ENCODE results near the gene LRRC25. TPM values are rescaled to one million over a fixed set of nuclear protein-coding genes. Genes with fewer than 3 reads are reported as not detected.

LRRC25 gene
- total RNA-seq, 4 donors from 2014 or later = 8.3 to 32.0 (median 18.7) TPM

DNA sequence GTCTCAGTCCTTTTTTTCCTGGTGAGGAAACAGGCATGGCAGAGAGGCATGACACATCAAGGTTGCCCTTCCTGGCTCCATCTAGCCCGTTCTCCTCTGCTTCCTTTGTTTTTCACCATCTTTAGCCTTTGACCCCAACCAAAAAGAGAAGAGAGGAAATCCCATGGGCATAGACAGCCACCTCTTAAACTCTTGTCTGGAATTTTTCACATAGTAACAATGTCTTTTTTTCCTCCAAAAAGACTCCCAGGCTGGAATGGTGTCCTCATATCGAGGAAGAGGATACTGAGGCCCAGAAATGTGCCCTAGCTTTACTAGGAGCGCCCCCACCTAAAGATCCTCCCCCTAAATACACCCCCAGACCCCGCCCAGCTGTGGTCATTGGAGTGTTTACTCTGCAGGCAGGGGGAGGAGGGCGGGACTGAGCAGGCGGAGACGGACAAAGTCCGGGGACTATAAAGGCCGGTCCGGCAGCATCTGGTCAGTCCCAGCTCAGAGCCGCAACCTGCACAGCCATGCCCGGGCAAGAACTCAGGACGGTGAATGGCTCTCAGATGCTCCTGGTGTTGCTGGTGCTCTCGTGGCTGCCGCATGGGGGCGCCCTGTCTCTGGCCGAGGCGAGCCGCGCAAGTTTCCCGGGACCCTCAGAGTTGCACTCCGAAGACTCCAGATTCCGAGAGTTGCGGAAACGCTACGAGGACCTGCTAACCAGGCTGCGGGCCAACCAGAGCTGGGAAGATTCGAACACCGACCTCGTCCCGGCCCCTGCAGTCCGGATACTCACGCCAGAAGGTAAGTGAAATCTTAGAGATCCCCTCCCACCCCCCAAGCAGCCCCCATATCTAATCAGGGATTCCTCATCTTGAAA is 11.5 kb downstream of the LRRC25 start, which contains the start of gene GDF15:
Gene GDF15, plus strand, starts transcription at position 484 of the 868 bp plus-strand sequence. Its CDS starts 32 bp downstream, at position 516.
- TF ChIP-seq, protein P1, sequence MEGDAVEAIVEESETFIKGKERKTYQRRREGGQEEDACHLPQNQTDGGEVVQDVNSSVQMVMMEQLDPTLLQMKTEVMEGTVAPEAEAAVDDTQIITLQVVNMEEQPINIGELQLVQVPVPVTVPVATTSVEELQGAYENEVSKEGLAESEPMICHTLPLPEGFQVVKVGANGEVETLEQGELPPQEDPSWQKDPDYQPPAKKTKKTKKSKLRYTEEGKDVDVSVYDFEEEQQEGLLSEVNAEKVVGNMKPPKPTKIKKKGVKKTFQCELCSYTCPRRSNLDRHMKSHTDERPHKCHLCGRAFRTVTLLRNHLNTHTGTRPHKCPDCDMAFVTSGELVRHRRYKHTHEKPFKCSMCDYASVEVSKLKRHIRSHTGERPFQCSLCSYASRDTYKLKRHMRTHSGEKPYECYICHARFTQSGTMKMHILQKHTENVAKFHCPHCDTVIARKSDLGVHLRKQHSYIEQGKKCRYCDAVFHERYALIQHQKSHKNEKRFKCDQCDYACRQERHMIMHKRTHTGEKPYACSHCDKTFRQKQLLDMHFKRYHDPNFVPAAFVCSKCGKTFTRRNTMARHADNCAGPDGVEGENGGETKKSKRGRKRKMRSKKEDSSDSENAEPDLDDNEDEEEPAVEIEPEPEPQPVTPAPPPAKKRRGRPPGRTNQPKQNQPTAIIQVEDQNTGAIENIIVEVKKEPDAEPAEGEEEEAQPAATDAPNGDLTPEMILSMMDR (IDR thresholded peaks at IDR 0.05; ENCODE audit: low read depth) = no peak

DNA sequence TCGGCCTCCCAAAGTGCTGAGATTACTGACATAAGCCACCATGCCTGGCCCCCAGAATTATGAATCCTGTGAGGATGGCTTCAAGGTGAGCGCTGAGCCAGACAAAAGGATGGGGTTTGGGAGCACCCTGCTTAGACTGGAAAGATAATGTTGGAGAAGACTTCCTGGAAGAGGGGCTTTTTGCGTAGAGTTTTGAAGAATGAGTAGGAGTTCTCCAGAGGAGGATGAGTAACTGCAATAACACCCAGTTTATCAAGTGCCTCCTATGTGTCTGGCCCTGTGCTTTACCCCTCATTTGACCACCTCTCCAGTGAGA is 12.1 kb downstream of the LRRC25 start:
- TF ChIP-seq, protein P1 (IDR thresholded peaks at IDR 0.05; ENCODE audit: low read depth) = no peak

DNA sequence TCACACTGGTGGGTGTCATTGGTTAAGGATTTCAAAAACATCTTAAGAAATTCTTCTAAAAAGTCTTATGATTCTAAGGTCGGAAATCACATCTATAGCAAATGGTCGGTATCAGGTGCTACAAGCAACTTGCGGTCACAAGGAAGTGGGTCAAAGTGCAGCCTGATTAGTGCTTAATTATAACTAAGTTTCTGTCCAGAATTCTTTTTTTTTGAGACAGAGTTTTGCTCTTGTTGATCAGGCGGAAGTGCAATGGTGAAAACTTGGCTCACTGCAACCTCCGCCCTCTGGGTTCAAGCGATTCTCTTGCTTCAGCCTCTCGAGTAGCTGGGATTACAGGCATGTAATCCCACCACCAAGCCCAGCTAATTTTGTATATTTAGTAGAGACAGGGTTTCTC is 12.6 kb downstream of the LRRC25 start:
- TF ChIP-seq, protein P1 (IDR thresholded peaks at IDR 0.05; ENCODE audit: low read depth) = no peak

DNA sequence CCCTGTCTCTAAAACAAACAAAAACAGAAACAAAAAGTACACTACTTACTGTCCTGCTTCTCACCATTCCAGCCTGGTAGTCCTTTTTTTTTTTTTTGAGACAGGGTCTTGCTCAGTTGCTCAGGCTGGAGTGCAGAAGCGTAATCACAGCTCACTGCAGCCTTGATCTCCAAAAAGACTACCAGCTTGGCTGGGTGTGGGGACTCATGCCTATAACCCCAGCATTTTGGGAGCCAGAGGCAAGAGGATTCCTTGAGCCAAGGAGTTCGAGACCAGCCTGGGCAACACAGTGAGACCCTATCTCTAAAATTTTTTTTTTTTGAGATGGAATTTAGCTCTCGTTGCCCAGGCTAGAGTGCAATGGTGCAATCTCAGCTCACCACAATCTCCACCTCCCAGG is 16.6 kb downstream of the LRRC25 start:
- TF ChIP-seq, protein P1 (IDR thresholded peaks at IDR 0.05; ENCODE audit: low read depth) = no peak

DNA sequence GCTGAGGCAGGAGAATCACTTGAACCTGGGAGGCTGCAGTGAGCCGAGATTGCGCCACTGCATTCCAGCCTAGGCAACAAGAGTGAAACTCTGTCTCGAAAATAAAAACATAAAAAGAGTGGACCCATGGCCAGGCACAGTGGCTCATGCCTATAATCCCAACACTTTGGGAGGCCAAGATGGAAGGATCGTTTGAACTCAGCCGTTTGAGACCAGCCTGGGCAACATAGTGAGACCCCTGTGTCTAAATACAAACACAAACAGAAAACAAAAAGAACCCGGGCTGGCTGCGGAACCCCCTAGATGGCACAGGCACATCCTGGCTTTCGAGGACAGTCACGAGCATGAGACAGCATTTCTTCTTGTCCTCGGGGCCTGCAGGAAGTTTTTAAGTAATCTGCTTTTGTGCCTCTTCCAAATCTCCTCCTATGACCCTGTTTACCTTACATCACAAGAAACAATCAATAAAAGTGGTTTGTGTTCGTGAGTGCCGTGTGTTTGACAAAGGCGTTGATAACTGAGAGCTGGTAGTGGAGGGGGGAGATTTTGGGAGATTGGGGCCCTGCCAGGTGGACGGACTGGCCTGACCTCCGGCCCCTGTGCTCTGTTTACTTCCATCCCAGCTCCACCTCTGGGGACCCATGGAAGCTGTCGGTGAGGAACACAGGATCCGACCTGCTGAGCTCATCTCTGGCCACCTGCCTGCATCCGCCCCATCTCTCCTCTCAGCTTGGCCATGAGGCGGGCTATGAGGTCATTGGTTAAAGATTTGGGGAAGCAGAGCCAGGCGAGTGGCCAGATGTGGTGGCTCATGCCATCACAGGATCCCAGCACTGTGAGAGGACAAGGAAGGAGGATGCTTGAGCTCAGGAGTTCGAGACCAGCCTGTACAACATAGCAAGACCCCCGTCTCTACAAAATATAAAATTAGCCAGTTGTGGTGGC is 17.3 kb downstream of the LRRC25 start:
- TF ChIP-seq, protein P1 (IDR thresholded peaks at IDR 0.05; ENCODE audit: low read depth) = no peak

DNA sequence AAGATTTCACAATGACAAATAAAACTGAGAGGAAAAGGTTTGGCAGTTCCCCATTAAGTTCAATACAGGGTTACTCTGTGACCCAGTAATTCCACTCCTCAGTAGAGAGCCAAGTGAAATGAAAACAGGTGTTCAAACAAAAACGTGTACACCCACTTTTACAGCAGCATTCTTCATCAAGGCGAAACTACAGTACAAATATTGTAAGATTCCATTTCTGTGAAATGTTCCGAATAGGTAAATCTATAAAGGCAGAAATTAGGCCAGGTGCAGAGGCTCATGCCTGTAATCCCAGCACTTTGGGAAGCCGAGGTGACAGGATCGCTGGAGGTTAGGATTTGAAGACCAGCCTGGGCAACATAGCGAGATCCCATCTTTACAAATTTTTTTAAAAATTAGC is 20.4 kb downstream of the LRRC25 start:
- TF ChIP-seq, protein P1 (IDR thresholded peaks at IDR 0.05; ENCODE audit: low read depth) = no peak

Data from subcutaneous adipose tissue (tissue), 4 donors.